K562 (cell line): Measurements from ENCODE around the gene INO80. TPM values are rescaled to one million over a fixed set of nuclear protein-coding genes. Genes with fewer than 3 reads are reported as not detected.
A peak's percentile ranks its signal among the peaks of the same experiment; 100 is the strongest.

Source experiments
- CEBPG ChIP-seq, 3 experiments: fragments of 200-800 bp in 1 of 3; sonication (Bioruptor generic) in 1 of 3; sonication (generic) in 1 of 3; formaldehyde crosslinking in 1 of 3; IDR thresholded peaks in 2 of 3; conservative IDR thresholded peaks in 1 of 3; 2 replicates each; pipeline versions ENCODE4 v1.6.1 to v1.8.0; 2016 to 2022; ENCODE audit warnings: missing compliant biosample characterization in 2 of 3, missing genetic modification characterization in 2 of 3, mild to moderate bottlenecking in 1 of 3, missing genetic modification reagents in 1 of 3
- EHMT2 ChIP-seq: fragments of 450-650 bp; IDR thresholded peaks from 2 replicates; pipeline ENCODE4 v1.6.1; 2018; ENCODE audit warnings: antibody characterized with exemption
- GATA2 ChIP-seq: sonication (generic); formaldehyde crosslinking; IDR thresholded peaks from 2 replicates; pipeline ENCODE4 v1.4.0; 2020; ENCODE audit warnings: mild to moderate bottlenecking, missing genetic modification reagents
- GTF2B ChIP-seq: IDR thresholded peaks from 2 replicates; pipeline ENCODE4 v1.6.1; 2011; ENCODE audit not compliant: insufficient read length; ENCODE audit errors: extremely low read depth
- KDM4B ChIP-seq, 2 experiments: fragments of 450-650 bp in 1 of 2; sonication (generic) in 1 of 2; IDR thresholded peaks; 2 replicates each; pipeline ENCODE4 v1.6.1; 2016 to 2017; ENCODE audit warnings: borderline replicate concordance in 2 of 2, antibody characterized with exemption in 1 of 2, low read depth in 1 of 2, mild to moderate bottlenecking in 1 of 2
- MXI1 ChIP-seq: IDR thresholded peaks from 2 replicates; pipeline ENCODE4 v1.6.1; 2011; ENCODE audit warnings: low read depth, mild to moderate bottlenecking, improper control_type of control experiment, low read length
- NR2F6 ChIP-seq: fragments of 450-650 bp; formaldehyde crosslinking; IDR thresholded peaks from 2 replicates; pipeline ENCODE4 v1.4.0; 2020; ENCODE audit warnings: mild to moderate bottlenecking
- PCBP1 ChIP-seq: fragments of 200-400 bp; formaldehyde crosslinking; IDR thresholded peaks from 2 replicates; pipeline ENCODE4 v1.6.1; 2018; ENCODE audit warnings: mild to moderate bottlenecking, low read depth, low read length; ENCODE audit not compliant: poor library complexity, severe bottlenecking
- POLR2H ChIP-seq: IDR thresholded peaks from 2 replicates; pipeline ENCODE4 v1.6.1; 2016; ENCODE audit warnings: missing genetic modification characterization, low read depth, mild to moderate bottlenecking, control low read depth, missing compliant biosample characterization, moderate library complexity
- SAP30 ChIP-seq: fragments of 200-600 bp; sonication (generic); IDR thresholded peaks from 2 replicates; pipeline ENCODE4 v1.6.1; 2012; ENCODE audit warnings: borderline replicate concordance, low read depth, mild to moderate bottlenecking, moderate library complexity, low read length, control low read depth, inconsistent platforms; ENCODE audit not compliant: insufficient read depth, poor library complexity, severe bottlenecking
- SOX6 ChIP-seq: fragments of 450-650 bp; IDR thresholded peaks from 2 replicates; pipeline ENCODE4 v1.6.1; 2014; ENCODE audit warnings: mild to moderate bottlenecking
- YY1 ChIP-seq, 3 experiments: IDR thresholded peaks; 2 replicates each; pipeline ENCODE4 v1.6.1; 2011; ENCODE audit warnings: low read length in 2 of 3, mild to moderate bottlenecking in 2 of 3, moderate library complexity in 2 of 3, borderline replicate concordance in 1 of 3, control low read depth in 1 of 3, low read depth in 1 of 3; ENCODE audit not compliant: insufficient read depth in 3 of 3, insufficient replicate concordance in 2 of 3, control insufficient read depth in 1 of 3, insufficient read length in 1 of 3; ENCODE audit errors: extremely low read depth in 1 of 3
- ZBTB9 ChIP-seq: fragments of 450-650 bp; formaldehyde crosslinking; IDR thresholded peaks from 2 replicates; pipeline ENCODE4 v1.4.0; 2020; ENCODE audit warnings: mild to moderate bottlenecking, moderate library complexity
- ZNF655 ChIP-seq: fragments of 250-450 bp; sonication (Bioruptor Pico); IDR thresholded peaks from 2 replicates; pipeline ENCODE4 v1.5.0; 2021
- polyA plus RNA-seq, 8 experiments: library from polyadenylated mRNA; depleted of rRNA in 4 of 8; stranded (reverse) in 5 of 8; unstranded in 3 of 8; fragments of >200 nt; fragmentation: Nextera tagmentation in 2 of 8; fragmentation: Illumina TruSeq in 1 of 8; extraction: Ambion mirVana in 2 of 8; extraction: Trizol in 1 of 8; gene quantifications; 2 replicates each; pipeline versions ENCODE4 v1.2.1 to v1.2.3, GENCODE V29; 2011 to 2014; ENCODE audit warnings: inconsistent platforms in 1 of 8, missing spikeins in 1 of 8
- total RNA-seq, 7 experiments: library from RNA; depleted of rRNA in 6 of 7; stranded (reverse); fragments of >200 nt in 6 of 7; fragmentation: Illumina TruSeq in 2 of 7; extraction: Trizol in 2 of 7; gene quantifications; 2 replicates each; pipeline versions ENCODE4 v1.2.1 to v1.2.3, GENCODE V29; 2011 to 2021; ENCODE audit warnings: low replicate concordance in 1 of 7
- TF ChIP-seq, protein P1 (sequence below): fragments of 450-650 bp; conservative IDR thresholded peaks from 2 replicates; pipeline ENCODE4 v1.6.1; 2016; ENCODE audit warnings: missing genetic modification characterization, low read depth, mild to moderate bottlenecking, control low read depth, missing compliant biosample characterization
- TF ChIP-seq, protein P2 (sequence below): sonication (generic); formaldehyde crosslinking; IDR thresholded peaks from 2 replicates; pipeline ENCODE4 v1.8.0; 2022; ENCODE audit warnings: mild to moderate bottlenecking, missing genetic modification reagents
- TF ChIP-seq, protein P3 (sequence below): conservative IDR thresholded peaks from 2 replicates; pipeline ENCODE4 v1.6.1; 2011; ENCODE audit warnings: low read depth, mild to moderate bottlenecking, low read length; ENCODE audit not compliant: control insufficient read depth

Gene INO80
- total and polyA plus RNA-seq, 9 of the 15 experiments (the other 6 are each of a cell fraction or from before 2014, with no cell fraction given): 1.1 to 25.7 (median 19.9) TPM

- TF ChIP-seq, protein P1, sequence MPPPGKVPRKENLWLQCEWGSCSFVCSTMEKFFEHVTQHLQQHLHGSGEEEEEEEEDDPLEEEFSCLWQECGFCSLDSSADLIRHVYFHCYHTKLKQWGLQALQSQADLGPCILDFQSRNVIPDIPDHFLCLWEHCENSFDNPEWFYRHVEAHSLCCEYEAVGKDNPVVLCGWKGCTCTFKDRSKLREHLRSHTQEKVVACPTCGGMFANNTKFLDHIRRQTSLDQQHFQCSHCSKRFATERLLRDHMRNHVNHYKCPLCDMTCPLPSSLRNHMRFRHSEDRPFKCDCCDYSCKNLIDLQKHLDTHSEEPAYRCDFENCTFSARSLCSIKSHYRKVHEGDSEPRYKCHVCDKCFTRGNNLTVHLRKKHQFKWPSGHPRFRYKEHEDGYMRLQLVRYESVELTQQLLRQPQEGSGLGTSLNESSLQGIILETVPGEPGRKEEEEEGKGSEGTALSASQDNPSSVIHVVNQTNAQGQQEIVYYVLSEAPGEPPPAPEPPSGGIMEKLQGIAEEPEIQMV (tag): peak; percentile 98
- TF ChIP-seq SAP30 (peak; percentile 85), KDM4B (IDR thresholded peaks at IDR 0.05; ENCODE audit: borderline replicate concordance in 2 of 2, low read depth in 1 of 2) (no peak), GATA2 (CRISPR knock-in tag) (no peak), ZBTB9 (CRISPR knock-in tag) (no peak), ZNF655 (CRISPR knock-in tag) (no peak), EHMT2 (no peak), CEBPG (CRISPR knock-in tag; IDR thresholded peaks at IDR 0.05) (peak; percentile 100), CEBPG (tag; conservative IDR thresholded peaks at IDR 0.05 in 1 of 2, IDR thresholded peaks at IDR 0.05 in 1 of 2) (peak; percentile 99), GTF2B (no peak), SOX6 (no peak), MXI1 (peak; percentile 5; the same call in 1 of the 2 replicates), NR2F6 (CRISPR knock-in tag) (no peak), POLR2H (peak; percentile 90), PCBP1 (peak; percentile 41), YY1 (IDR thresholded peaks at IDR 0.05; ENCODE audit: borderline replicate concordance in 1 of 3, control insufficient read depth in 1 of 3, extremely low read depth in 1 of 3, insufficient read depth in 3 of 3, insufficient read length in 1 of 3, insufficient replicate concordance in 2 of 3, low read depth in 1 of 3, low read length in 2 of 3) (peak in 2 of 3 experiments; percentile 14 to 26)
- TF ChIP-seq, protein P2, sequence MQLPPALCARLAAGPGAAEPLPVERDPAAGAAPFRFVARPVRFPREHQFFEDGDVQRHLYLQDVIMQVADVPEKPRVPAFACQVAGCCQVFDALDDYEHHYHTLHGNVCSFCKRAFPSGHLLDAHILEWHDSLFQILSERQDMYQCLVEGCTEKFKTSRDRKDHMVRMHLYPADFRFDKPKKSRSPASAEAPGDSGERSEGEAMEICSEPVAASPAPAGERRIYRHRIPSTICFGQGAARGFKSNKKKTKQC (CRISPR knock-in tag): no peak
- TF ChIP-seq, protein P3, sequence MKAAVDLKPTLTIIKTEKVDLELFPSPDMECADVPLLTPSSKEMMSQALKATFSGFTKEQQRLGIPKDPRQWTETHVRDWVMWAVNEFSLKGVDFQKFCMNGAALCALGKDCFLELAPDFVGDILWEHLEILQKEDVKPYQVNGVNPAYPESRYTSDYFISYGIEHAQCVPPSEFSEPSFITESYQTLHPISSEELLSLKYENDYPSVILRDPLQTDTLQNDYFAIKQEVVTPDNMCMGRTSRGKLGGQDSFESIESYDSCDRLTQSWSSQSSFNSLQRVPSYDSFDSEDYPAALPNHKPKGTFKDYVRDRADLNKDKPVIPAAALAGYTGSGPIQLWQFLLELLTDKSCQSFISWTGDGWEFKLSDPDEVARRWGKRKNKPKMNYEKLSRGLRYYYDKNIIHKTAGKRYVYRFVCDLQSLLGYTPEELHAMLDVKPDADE: 0 out of 2 replicates have a peak, but pooled peaks have one; percentile 21
These were observed 163.0 kb downstream of the INO80 start, which contains the start of gene CHAC1 (continued) for GRCh38 chr15:40952901-40953712.
